ENCODE results near the gene SLC9A5.

Gene SLC9A5

GRCh38 chr16:67317853-67318252, 69.1 kb downstream of the SLC9A5 start:
- no peak overlapping the region for H3K27ac ChIP-seq
- TF ChIP-seq, protein P1, sequence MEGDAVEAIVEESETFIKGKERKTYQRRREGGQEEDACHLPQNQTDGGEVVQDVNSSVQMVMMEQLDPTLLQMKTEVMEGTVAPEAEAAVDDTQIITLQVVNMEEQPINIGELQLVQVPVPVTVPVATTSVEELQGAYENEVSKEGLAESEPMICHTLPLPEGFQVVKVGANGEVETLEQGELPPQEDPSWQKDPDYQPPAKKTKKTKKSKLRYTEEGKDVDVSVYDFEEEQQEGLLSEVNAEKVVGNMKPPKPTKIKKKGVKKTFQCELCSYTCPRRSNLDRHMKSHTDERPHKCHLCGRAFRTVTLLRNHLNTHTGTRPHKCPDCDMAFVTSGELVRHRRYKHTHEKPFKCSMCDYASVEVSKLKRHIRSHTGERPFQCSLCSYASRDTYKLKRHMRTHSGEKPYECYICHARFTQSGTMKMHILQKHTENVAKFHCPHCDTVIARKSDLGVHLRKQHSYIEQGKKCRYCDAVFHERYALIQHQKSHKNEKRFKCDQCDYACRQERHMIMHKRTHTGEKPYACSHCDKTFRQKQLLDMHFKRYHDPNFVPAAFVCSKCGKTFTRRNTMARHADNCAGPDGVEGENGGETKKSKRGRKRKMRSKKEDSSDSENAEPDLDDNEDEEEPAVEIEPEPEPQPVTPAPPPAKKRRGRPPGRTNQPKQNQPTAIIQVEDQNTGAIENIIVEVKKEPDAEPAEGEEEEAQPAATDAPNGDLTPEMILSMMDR (conservative IDR thresholded peaks at IDR 0.05): no peak

All from VCaP (cell line).